ENCODE measurements around the gene HOXC10. TPM values are rescaled to one million over a fixed set of nuclear protein-coding genes. Genes with fewer than 3 reads are reported as not detected.

The HOXC10 gene
- total and polyA plus RNA-seq, 9 donors, result 0.15 to 15.4 (median 2.0) TPM; not detected in 2

- DNase-seq, result no peak
- Histone ChIP-seq H3K27me3 (peaks cover 14% of the 10 kb centered on the region), H3K27ac (no peak overlapping the region), H3K4me3 (no peak overlapping the region), H3K9me3 (no peaks in the 10 kb centered on the region), H3K36me3 (no peaks in the 10 kb centered on the region), H3K4me1 (ENCODE audit: insufficient read depth) (no peaks in the 10 kb centered on the region)
- 14 to 18% (median 15%) methylated on average over 23 of the region's 23 CpGs for WGBS, 3 donors
- intact Hi-C loops (cut with DNase I), result no loop called here
- TF ChIP-seq POLR2A (IDR thresholded peaks at IDR 0.05) (no peak), CTCF (IDR thresholded peaks at IDR 0.05) (no peak), EP300 (IDR thresholded peaks at IDR 0.05) (no peak)
Measured at GRCh38 chr12:53937596-53938325, 47.2 kb upstream of the HOXC10 start.

- H3K27ac ChIP-seq, result no peak within 1 kb of the TSS
- H3K36me3 ChIP-seq, result no peaks in the 10 kb centered on the region
- intact Hi-C loops (cut with DNase I), result no loop called here
- DNase-seq, result peak in 4 of 5 donors; percentile 41 to 72 (median 58)
- 2 to 4% (median 2%) methylated on average over 34 to 56 of the region's 56 CpGs for WGBS, 3 donors
- H3K27me3 ChIP-seq, result peaks cover 14% of the 10 kb centered on the region
- TF ChIP-seq POLR2A (IDR thresholded peaks at IDR 0.05) (no peak), CTCF (IDR thresholded peaks at IDR 0.05) (no peak), EP300 (IDR thresholded peaks at IDR 0.05) (no peak)
- no peaks in the 10 kb centered on the region for H3K9me3 ChIP-seq
- no peak within 1 kb of the TSS for H3K4me3 ChIP-seq
- no peaks in the 10 kb centered on the region for H3K4me1 ChIP-seq (ENCODE audit: insufficient read depth)
Measured at GRCh38 chr12:53938326-53939140, 46.4 kb upstream of the HOXC10 start, which contains the start of gene HOXC13. Gene HOXC13, plus strand, starts transcription at chr12:53938831. Its CDS starts 76 bp downstream, at chr12:53938907.

GRCh38 chr12:53939141-53940108 is 45.5 kb upstream of the HOXC10 start:
- H3K4me1 ChIP-seq (ENCODE audit: insufficient read depth), result no peaks in the 10 kb centered on the region
- H3K27ac ChIP-seq, result no peak overlapping the region
- no peak for DNase-seq
- H3K36me3 ChIP-seq, result no peaks in the 10 kb centered on the region
- H3K9me3 ChIP-seq, result no peaks in the 10 kb centered on the region
- no peak overlapping the region for H3K4me3 ChIP-seq
- H3K27me3 ChIP-seq, result peaks cover 14% of the 10 kb centered on the region
- intact Hi-C loops (cut with DNase I), result no loop called here
- WGBS, 3 donors, result 2 to 3% (median 2%) methylated on average over 33 to 91 of the region's 91 CpGs
- TF ChIP-seq EP300 (IDR thresholded peaks at IDR 0.05) (no peak), CTCF (IDR thresholded peaks at IDR 0.05) (no peak)

- intact Hi-C loops (cut with DNase I), result no loop called here
- peaks cover 14% of the 10 kb centered on the region for H3K27me3 ChIP-seq
- H3K4me3 ChIP-seq, result no peak overlapping the region
- WGBS, 3 donors, result 10 to 13% (median 10%) methylated on average over 9 of the region's 9 CpGs
- H3K27ac ChIP-seq, result no peak overlapping the region
- no peaks in the 10 kb centered on the region for H3K9me3 ChIP-seq
- H3K36me3 ChIP-seq, result no peaks in the 10 kb centered on the region
- no peak for DNase-seq
- TF ChIP-seq CTCF (IDR thresholded peaks at IDR 0.05) (no peak), POLR2A (IDR thresholded peaks at IDR 0.05) (no peak), EP300 (IDR thresholded peaks at IDR 0.05) (no peak)
- H3K4me1 ChIP-seq (ENCODE audit: insufficient read depth), result no peaks in the 10 kb centered on the region
Measured at GRCh38 chr12:53940443-53941014, 44.4 kb upstream of the HOXC10 start.

Data from ovary (tissue), 9 donors.